Trophoblast cell (in vitro differentiated cells and primary cell): ENCODE measurements around the gene MCOLN3.

Experiments
- DNase-seq, 2 donors: peaks; one replicate each; pipeline ENCODE4 v3.0.0-alpha.2; 2016
- H2AFZ ChIP-seq: 2 replicates; pipeline ENCODE4 v1.6.1; 2013; ENCODE audit warnings: low read length, moderate library complexity, mild to moderate bottlenecking; ENCODE audit not compliant: insufficient read depth, poor library complexity
- H2AK5ac ChIP-seq: 2 replicates; pipeline ENCODE4 v1.6.1; 2013; ENCODE audit warnings: mild to moderate bottlenecking, low read length
- H2BK120ac ChIP-seq: 2 replicates; pipeline ENCODE4 v1.6.1; 2013; ENCODE audit warnings: low read length, mild to moderate bottlenecking, moderate library complexity; ENCODE audit not compliant: insufficient read depth, poor library complexity
- H2BK12ac ChIP-seq: 2 replicates; pipeline ENCODE4 v1.6.1; 2013; ENCODE audit warnings: mild to moderate bottlenecking, low read length, moderate library complexity
- H2BK5ac ChIP-seq: 2 replicates; pipeline ENCODE4 v1.6.1; 2013; ENCODE audit warnings: low read length, low read depth, moderate library complexity, mild to moderate bottlenecking; ENCODE audit not compliant: poor library complexity
- H3K14ac ChIP-seq: 2 replicates; pipeline ENCODE4 v1.6.1; 2013; ENCODE audit warnings: mild to moderate bottlenecking, low read length
- H3K18ac ChIP-seq: 2 replicates; pipeline ENCODE4 v1.6.1; 2013; ENCODE audit warnings: mild to moderate bottlenecking, low read length
- H3K23ac ChIP-seq: 2 replicates; pipeline ENCODE4 v1.6.1; 2013; ENCODE audit warnings: low read length
- H3K27ac ChIP-seq: 2 replicates; pipeline ENCODE4 v1.5.1; 2013; ENCODE audit warnings: low read depth, mild to moderate bottlenecking, inconsistent platforms, low read length, moderate library complexity
- H3K27me3 ChIP-seq: 2 replicates; pipeline ENCODE4 v1.6.1; 2013; ENCODE audit warnings: inconsistent platforms, mild to moderate bottlenecking, low read length, moderate library complexity; ENCODE audit not compliant: insufficient read depth
- H3K36me3 ChIP-seq, 2 experiments: 1 replicate in 1 of 2; 2 replicates in 1 of 2; pipeline ENCODE4 v1.6.1; 2013; ENCODE audit warnings: low read length in 2 of 2, mild to moderate bottlenecking in 2 of 2, moderate library complexity in 1 of 2; ENCODE audit not compliant: insufficient read depth in 2 of 2, control insufficient read depth in 1 of 2
- H3K4ac ChIP-seq: 2 replicates; pipeline ENCODE4 v1.6.1; 2013; ENCODE audit warnings: low read depth, mild to moderate bottlenecking, low read length, moderate library complexity
- H3K4me1 ChIP-seq, 2 experiments: 1 replicate in 1 of 2; 2 replicates in 1 of 2; pipeline ENCODE4 v1.6.1; 2013; ENCODE audit warnings: low read length in 2 of 2, mild to moderate bottlenecking in 2 of 2, moderate library complexity in 1 of 2; ENCODE audit not compliant: insufficient read depth in 2 of 2, control insufficient read depth in 1 of 2
- H3K4me2 ChIP-seq: 2 replicates; pipeline ENCODE4 v1.6.1; 2013; ENCODE audit warnings: inconsistent platforms, mild to moderate bottlenecking, low read length, moderate library complexity
- H3K4me3 ChIP-seq: 2 replicates; pipeline ENCODE4 v1.5.1; 2013; ENCODE audit warnings: mild to moderate bottlenecking, low read depth, low read length, inconsistent platforms
- H3K79me1 ChIP-seq: one replicate; pipeline ENCODE4 v1.6.1; 2013; ENCODE audit warnings: low read length
- H3K79me2 ChIP-seq: 2 replicates; pipeline ENCODE4 v1.6.1; 2013; ENCODE audit warnings: low read length, mild to moderate bottlenecking; ENCODE audit not compliant: control insufficient read depth, insufficient read depth, poor library complexity
- H3K9ac ChIP-seq: 2 replicates; pipeline ENCODE4 v1.6.1; 2013; ENCODE audit warnings: mild to moderate bottlenecking, low read length
- H3K9me3 ChIP-seq: 2 replicates; pipeline ENCODE4 v1.6.1; 2013; ENCODE audit warnings: low read depth, mild to moderate bottlenecking, control low read depth, inconsistent platforms, low read length; ENCODE audit not compliant: insufficient read depth
- H4K12ac ChIP-seq: 2 replicates; pipeline ENCODE4 v1.6.1; 2013; ENCODE audit warnings: low read depth, mild to moderate bottlenecking, low read length, moderate library complexity
- H4K8ac ChIP-seq: 2 replicates; pipeline ENCODE4 v1.6.1; 2013; ENCODE audit warnings: low read depth, mild to moderate bottlenecking, low read length, moderate library complexity
- H4K91ac ChIP-seq: one replicate; pipeline ENCODE4 v1.6.1; 2013; ENCODE audit warnings: low read depth, mild to moderate bottlenecking, low read length, moderate library complexity
- WGBS: extraction: QIAGEN DNeasy Blood & Tissue Kit; methylation state at CpG from one replicate; pipeline ENCODE4 v1.1.7; 2013; ENCODE audit warnings: missing lambda C conversion rate; ENCODE audit not compliant: insufficient read length, insufficient coverage; ENCODE audit errors: extremely low coverage; 5-methylcytosine and 5-hydroxymethylcytosine counted together

MCOLN3 gene

GRCh38 chr1:85059563-85059962 is 11.3 kb upstream of the MCOLN3 start:
- Histone ChIP-seq H3K14ac (no peak overlapping the region), H2BK120ac (no peak overlapping the region), H3K36me3 (no peaks in the 10 kb centered on the region), H3K4me2 (no peak overlapping the region), H4K8ac (no peak overlapping the region), H2BK5ac (no peak overlapping the region), H3K27ac (no peak overlapping the region), H2BK12ac (no peak overlapping the region), H3K27me3 (no peaks in the 10 kb centered on the region), H3K18ac (no peak overlapping the region), H3K23ac (no peak overlapping the region), H3K79me2 (no peaks in the 10 kb centered on the region), H2AFZ (no peak overlapping the region), H3K9ac (no peak overlapping the region), H3K79me1 (no peaks in the 10 kb centered on the region), H3K4ac (no peak overlapping the region), H2AK5ac (no peak overlapping the region), H4K91ac (no peak overlapping the region), H4K12ac (no peak overlapping the region), H3K9me3 (no peaks in the 10 kb centered on the region), H3K4me3 (no peak overlapping the region), H3K4me1 (peaks cover 0 to 2% of the 10 kb centered on the region in 2 experiments)
- DNase-seq, result no peak
- no CpG with 5 or more reads among the region's 2 CpGs for WGBS

GRCh38 chr1:85058786-85059185 is 10.5 kb upstream of the MCOLN3 start:
- Histone ChIP-seq H3K23ac (no peak overlapping the region), H3K9ac (no peak overlapping the region), H2BK120ac (no peak overlapping the region), H3K4me3 (no peak overlapping the region), H3K79me2 (no peaks in the 10 kb centered on the region), H3K36me3 (no peaks in the 10 kb centered on the region), H2BK12ac (no peak overlapping the region), H3K14ac (no peak overlapping the region), H3K27me3 (no peaks in the 10 kb centered on the region), H3K4me1 (peaks cover 0 to 2% of the 10 kb centered on the region in 2 experiments), H4K12ac (no peak overlapping the region), H4K8ac (no peak overlapping the region), H2BK5ac (no peak overlapping the region), H3K27ac (no peak overlapping the region), H2AFZ (no peak overlapping the region), H3K18ac (no peak overlapping the region), H3K79me1 (no peaks in the 10 kb centered on the region), H3K9me3 (no peaks in the 10 kb centered on the region), H4K91ac (no peak overlapping the region), H3K4me2 (no peak overlapping the region), H2AK5ac (no peak overlapping the region), H3K4ac (no peak overlapping the region)
- DNase-seq, result no peak
- WGBS, result no CpG with 5 or more reads among the region's 1 CpG

GRCh38 chr1:85058311-85058710 is 10.0 kb upstream of the MCOLN3 start:
- Histone ChIP-seq H2BK12ac (no peak overlapping the region), H3K4me2 (no peak overlapping the region), H3K27ac (no peak overlapping the region), H4K91ac (no peak overlapping the region), H3K36me3 (no peaks in the 10 kb centered on the region), H3K4ac (no peak overlapping the region), H2AK5ac (no peak overlapping the region), H3K9ac (no peak overlapping the region), H3K9me3 (no peaks in the 10 kb centered on the region), H3K23ac (no peak overlapping the region), H3K4me1 (peaks cover 0 to 2% of the 10 kb centered on the region in 2 experiments), H3K79me1 (no peaks in the 10 kb centered on the region), H3K79me2 (no peaks in the 10 kb centered on the region), H3K18ac (no peak overlapping the region), H3K14ac (no peak overlapping the region), H3K4me3 (no peak overlapping the region), H4K12ac (no peak overlapping the region), H2AFZ (no peak overlapping the region), H2BK120ac (no peak overlapping the region), H4K8ac (no peak overlapping the region), H2BK5ac (no peak overlapping the region), H3K27me3 (no peaks in the 10 kb centered on the region)
- peak in 1 of 2 donors; percentile 21 for DNase-seq
- no CpG with 5 or more reads among the region's 1 CpG for WGBS

GRCh38 chr1:85054664-85055063 is 6.4 kb upstream of the MCOLN3 start:
- Histone ChIP-seq H2BK12ac (no peak overlapping the region), H4K91ac (no peak overlapping the region), H3K23ac (no peak overlapping the region), H2BK120ac (no peak overlapping the region), H2BK5ac (no peak overlapping the region), H3K4me3 (no peak overlapping the region), H3K4me1 (no peaks in the 10 kb centered on the region), H4K12ac (no peak overlapping the region), H3K9me3 (no peaks in the 10 kb centered on the region), H3K4me2 (no peak overlapping the region), H3K27me3 (no peaks in the 10 kb centered on the region), H3K9ac (no peak overlapping the region), H4K8ac (no peak overlapping the region), H3K4ac (no peak overlapping the region), H3K18ac (no peak overlapping the region), H3K36me3 (no peaks in the 10 kb centered on the region), H3K79me2 (no peaks in the 10 kb centered on the region), H2AFZ (no peak overlapping the region), H3K79me1 (no peaks in the 10 kb centered on the region), H3K14ac (no peak overlapping the region), H2AK5ac (no peak overlapping the region), H3K27ac (no peak overlapping the region)
- no CpG with 5 or more reads among the region's 4 CpGs for WGBS
- no peak for DNase-seq
